Measurements from ENCODE around the gene SLC6A13.
"Not testable (repeated sequence)": the region's sequence is repeated elsewhere in the genome, so short reads cannot be mapped to it uniquely, and the experiment has no call there.

DNA sequence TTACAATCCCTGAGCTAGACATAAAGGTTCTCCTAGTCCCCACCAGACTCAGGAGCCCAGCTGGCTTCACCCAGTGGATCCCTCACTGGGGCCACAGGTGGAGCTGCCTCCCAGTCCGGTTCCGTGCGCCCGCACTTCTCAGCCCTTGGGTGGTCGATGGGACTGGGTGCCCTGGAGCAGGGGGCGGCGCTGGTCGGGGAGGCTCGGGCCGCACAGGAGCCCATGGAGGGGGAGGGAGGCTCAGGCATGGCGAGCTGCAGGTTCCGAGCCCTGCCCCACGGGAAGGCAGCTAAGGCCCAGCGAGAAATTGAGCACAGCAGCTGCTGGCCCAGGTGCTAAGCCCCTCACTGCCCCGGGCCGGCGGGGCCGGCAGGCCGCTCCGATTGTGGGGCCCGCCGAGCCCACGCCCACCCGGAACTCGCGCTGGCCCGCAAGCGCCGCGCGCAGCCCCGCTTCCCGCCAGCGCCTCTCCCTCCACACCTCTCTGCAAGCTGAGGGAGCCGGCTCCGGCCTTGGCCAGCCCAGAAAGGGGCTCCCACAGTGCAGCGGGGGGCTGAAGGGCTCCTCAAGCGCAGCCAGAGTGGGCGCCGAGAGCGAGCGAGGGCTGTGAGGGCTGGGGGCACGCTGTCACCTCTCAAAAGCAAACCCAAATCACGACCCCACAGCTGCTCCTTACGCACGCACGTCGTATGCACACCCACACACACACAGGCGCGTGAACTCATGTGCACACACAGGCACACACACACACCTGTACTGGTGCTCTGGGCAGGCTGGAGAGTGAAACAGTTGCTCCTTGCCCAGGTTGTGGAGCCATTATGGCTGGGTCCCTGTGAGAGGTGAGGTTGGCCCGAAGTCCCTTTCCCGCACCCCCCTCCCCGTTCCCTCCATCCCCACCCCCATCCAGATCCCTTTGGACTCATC, 74.4 kb downstream of the SLC6A13 start:
- not testable (repeated sequence) for TF ChIP-seq RARB (CRISPR knock-in tag; IDR thresholded peaks at IDR 0.05); ARNTL (CRISPR knock-in tag; IDR thresholded peaks at IDR 0.05; ENCODE audit: borderline replicate concordance, low read depth); ZNF8 (CRISPR knock-in tag; IDR thresholded peaks at IDR 0.05); GLIS3 (CRISPR knock-in tag; IDR thresholded peaks at IDR 0.05); ZFP3 (CRISPR knock-in tag; IDR thresholded peaks at IDR 0.05); SNAI2 (CRISPR knock-in tag; IDR thresholded peaks at IDR 0.05); ISL1 (CRISPR knock-in tag; IDR thresholded peaks at IDR 0.05); ESRRG (CRISPR knock-in tag; IDR thresholded peaks at IDR 0.05); TCF4 (CRISPR knock-in tag; IDR thresholded peaks at IDR 0.05; ENCODE audit: borderline replicate concordance)
- TF ChIP-seq, protein P1, sequence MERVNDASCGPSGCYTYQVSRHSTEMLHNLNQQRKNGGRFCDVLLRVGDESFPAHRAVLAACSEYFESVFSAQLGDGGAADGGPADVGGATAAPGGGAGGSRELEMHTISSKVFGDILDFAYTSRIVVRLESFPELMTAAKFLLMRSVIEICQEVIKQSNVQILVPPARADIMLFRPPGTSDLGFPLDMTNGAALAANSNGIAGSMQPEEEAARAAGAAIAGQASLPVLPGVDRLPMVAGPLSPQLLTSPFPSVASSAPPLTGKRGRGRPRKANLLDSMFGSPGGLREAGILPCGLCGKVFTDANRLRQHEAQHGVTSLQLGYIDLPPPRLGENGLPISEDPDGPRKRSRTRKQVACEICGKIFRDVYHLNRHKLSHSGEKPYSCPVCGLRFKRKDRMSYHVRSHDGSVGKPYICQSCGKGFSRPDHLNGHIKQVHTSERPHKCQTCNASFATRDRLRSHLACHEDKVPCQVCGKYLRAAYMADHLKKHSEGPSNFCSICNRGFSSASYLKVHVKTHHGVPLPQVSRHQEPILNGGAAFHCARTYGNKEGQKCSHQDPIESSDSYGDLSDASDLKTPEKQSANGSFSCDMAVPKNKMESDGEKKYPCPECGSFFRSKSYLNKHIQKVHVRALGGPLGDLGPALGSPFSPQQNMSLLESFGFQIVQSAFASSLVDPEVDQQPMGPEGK (CRISPR knock-in tag; IDR thresholded peaks at IDR 0.05; ENCODE audit: borderline replicate concordance) = not testable (repeated sequence)

Data from SK-N-SH treated with all-trans-retinoic acid at 6 μM for 48 hours (cell line).